ENCODE measurements around the gene PSME1. TPM values are rescaled to one million over a fixed set of nuclear protein-coding genes. Genes with fewer than 3 reads are reported as not detected.
A peak's percentile ranks its signal among the peaks of the same experiment; 100 is the strongest.

PSME1 gene
- total RNA-seq, 1 donor: 111 TPM

- H3K9me3 ChIP-seq (ENCODE audit: low read depth, low read length): no peaks in the 10 kb centered on the region
Observed at GRCh38 chr14:24130717-24131548, 5.1 kb upstream of the PSME1 start.

GRCh38 chr14:24131549-24131966 lies 4.4 kb upstream of the PSME1 start:
- no peak for TF ChIP-seq CTCF (IDR thresholded peaks at IDR 0.05; ENCODE audit: extremely low read depth, low read depth, low read length)
- Histone ChIP-seq H2AFZ (ENCODE audit: low read length) (no peak overlapping the region), H3K4me3 (ENCODE audit: insufficient read depth, low read length) (no peak overlapping the region), H3K36me3 (ENCODE audit: insufficient read depth, low read length) (no peaks in the 10 kb centered on the region), H3K27me3 (ENCODE audit: insufficient read depth, low read length) (no peaks in the 10 kb centered on the region), H3K4me1 (ENCODE audit: insufficient read depth, low read length) (peaks cover 5% of the 10 kb centered on the region), H3K79me2 (ENCODE audit: insufficient read depth, low read length) (peaks cover 6% of the 10 kb centered on the region), H3K9me3 (ENCODE audit: low read depth, low read length) (no peaks in the 10 kb centered on the region), H3K27ac (ENCODE audit: low read depth, low read length) (no peak overlapping the region), H4K20me1 (ENCODE audit: insufficient read depth, low read length) (no peaks in the 10 kb centered on the region), H3K4me2 (ENCODE audit: insufficient read depth, low read length) (no peak overlapping the region)
- DNase-seq (ENCODE audit: insufficient read length, low spot score, missing footprints): peak; percentile 56

More at GRCh38 chr14:24130717-24131548, 5.1 kb upstream of the PSME1 start:
- peak; percentile 54 for DNase-seq (ENCODE audit: insufficient read length, low spot score, missing footprints)
- Histone ChIP-seq H3K79me2 (ENCODE audit: insufficient read depth, low read length) (no peaks in the 10 kb centered on the region), H3K27me3 (ENCODE audit: insufficient read depth, low read length) (no peaks in the 10 kb centered on the region), H4K20me1 (ENCODE audit: insufficient read depth, low read length) (no peaks in the 10 kb centered on the region), H2AFZ (ENCODE audit: low read length) (no peak overlapping the region), H3K4me1 (ENCODE audit: insufficient read depth, low read length) (peaks cover 4% of the 10 kb centered on the region), H3K4me2 (ENCODE audit: insufficient read depth, low read length) (no peak overlapping the region), H3K27ac (ENCODE audit: low read depth, low read length) (no peak overlapping the region), H3K4me3 (ENCODE audit: insufficient read depth, low read length) (no peak overlapping the region), H3K36me3 (ENCODE audit: insufficient read depth, low read length) (no peaks in the 10 kb centered on the region)
- no peak for TF ChIP-seq CTCF (IDR thresholded peaks at IDR 0.05; ENCODE audit: extremely low read depth, low read depth, low read length)

GRCh38 chr14:24132061-24132685 lies 3.8 kb upstream of the PSME1 start:
- Histone ChIP-seq H4K20me1 (ENCODE audit: insufficient read depth, low read length) (peaks cover 3% of the 10 kb centered on the region), H3K36me3 (ENCODE audit: insufficient read depth, low read length) (peaks cover under 1% of the 10 kb centered on the region), H2AFZ (ENCODE audit: low read length) (no peak overlapping the region), H3K27me3 (ENCODE audit: insufficient read depth, low read length) (no peaks in the 10 kb centered on the region), H3K9me3 (ENCODE audit: low read depth, low read length) (no peaks in the 10 kb centered on the region), H3K4me3 (ENCODE audit: insufficient read depth, low read length) (no peak overlapping the region), H3K4me2 (ENCODE audit: insufficient read depth, low read length) (no peak overlapping the region), H3K4me1 (ENCODE audit: insufficient read depth, low read length) (peaks cover 11% of the 10 kb centered on the region), H3K79me2 (ENCODE audit: insufficient read depth, low read length) (peaks cover 12% of the 10 kb centered on the region), H3K27ac (ENCODE audit: low read depth, low read length) (no peak overlapping the region)
- TF ChIP-seq CTCF (IDR thresholded peaks at IDR 0.05; ENCODE audit: extremely low read depth, low read depth, low read length): no peak
- DNase-seq (ENCODE audit: insufficient read length, low spot score, missing footprints): no peak

- no peak overlapping the region for H3K4me3 ChIP-seq (ENCODE audit: insufficient read depth, low read length)
Observed at GRCh38 chr14:24132976-24133375, 3.0 kb upstream of the PSME1 start.

More at GRCh38 chr14:24132976-24133375, 3.0 kb upstream of the PSME1 start:
- no peak overlapping the region for H3K27ac ChIP-seq (ENCODE audit: low read depth, low read length)
- H3K79me2 ChIP-seq (ENCODE audit: insufficient read depth, low read length): peaks cover 20% of the 10 kb centered on the region
- no peaks in the 10 kb centered on the region for H3K9me3 ChIP-seq (ENCODE audit: low read depth, low read length)
- DNase-seq (ENCODE audit: insufficient read length, low spot score, missing footprints): peak; percentile 69
- H3K27me3 ChIP-seq (ENCODE audit: insufficient read depth, low read length): no peaks in the 10 kb centered on the region
- H4K20me1 ChIP-seq (ENCODE audit: insufficient read depth, low read length): peaks cover 3% of the 10 kb centered on the region
- peaks cover 12% of the 10 kb centered on the region for H3K4me1 ChIP-seq (ENCODE audit: insufficient read depth, low read length)
- no peak overlapping the region for H2AFZ ChIP-seq (ENCODE audit: low read length)
- no peak for TF ChIP-seq CTCF (IDR thresholded peaks at IDR 0.05; ENCODE audit: extremely low read depth, low read depth, low read length)
- no peak overlapping the region for H3K4me2 ChIP-seq (ENCODE audit: insufficient read depth, low read length)
- peaks cover 9% of the 10 kb centered on the region for H3K36me3 ChIP-seq (ENCODE audit: insufficient read depth, low read length)
